IMR-90 (cell line): ENCODE measurements around the gene CPN2. TPM values are rescaled to one million over a fixed set of nuclear protein-coding genes. Genes with fewer than 3 reads are reported as not detected.

Experiments
- ATAC-seq: fragments of 200-7000 bp; cut with Tn5 transposase; 2 replicates; pipeline ENCODE4 v1.9.1; 2020; ENCODE audit warnings: low read depth, mild to moderate bottlenecking, moderate library complexity
- BruUV-seq: library from RNA; stranded (reverse); fragments of 400-500 nt; replicated peaks from 2 replicates; lab custom pipeline; 2021; lab: Mats Ljungman, UMichigan
- CTCF ChIA-PET: fragments of 300-600 bp; formaldehyde crosslinking; extraction: SDS; loops from one replicate; lab custom pipeline; 2021; ENCODE audit warnings: antibody characterized with exemption; lab: Yijun Ruan, JAX
- POLR2A ChIA-PET: fragments of 300-600 bp; sonication (Branson Sonifier 250); formaldehyde crosslinking; loops from one replicate; lab custom pipeline; 2022; ENCODE audit warnings: antibody characterized with exemption; ENCODE audit not compliant: unreplicated experiment; lab: Charles Lee
- DNase-seq: peaks from one replicate; pipeline ENCODE4 v3.0.0; 2013
- H2AFZ ChIP-seq: replicated peaks from 2 replicates; pipeline ENCODE3; 2013; ENCODE audit warnings: low read length, mild to moderate bottlenecking; ENCODE audit not compliant: poor library complexity
- H2AK5ac ChIP-seq: 2 replicates; pipeline ENCODE4 v1.6.1; 2013; ENCODE audit warnings: low read depth, low read length, inconsistent platforms
- H2AK9ac ChIP-seq: replicated peaks from 2 replicates; pipeline ENCODE3; 2013; ENCODE audit warnings: mild to moderate bottlenecking, low read depth, low read length, moderate library complexity; ENCODE audit not compliant: poor library complexity
- H2BK120ac ChIP-seq: 2 replicates; pipeline ENCODE4 v1.6.1; 2013; ENCODE audit warnings: low read depth, low read length, inconsistent platforms
- H2BK15ac ChIP-seq: 3 replicates; pipeline ENCODE4 v1.6.1; 2013; ENCODE audit warnings: low read depth, low read length, inconsistent platforms
- H2BK20ac ChIP-seq: 2 replicates; pipeline ENCODE4 v1.6.1; 2013; ENCODE audit warnings: low read depth, mild to moderate bottlenecking, inconsistent platforms, low read length, moderate library complexity
- H2BK5ac ChIP-seq: 2 replicates; pipeline ENCODE4 v1.6.1; 2013; ENCODE audit warnings: mild to moderate bottlenecking, low read depth, low read length, inconsistent platforms; ENCODE audit not compliant: poor library complexity, severe bottlenecking
- H3K14ac ChIP-seq: replicated peaks from 2 replicates; pipeline ENCODE4 v1.6.1; 2013; ENCODE audit warnings: low read depth, low read length, inconsistent platforms
- H3K18ac ChIP-seq: 2 replicates; pipeline ENCODE4 v1.6.1; 2013; ENCODE audit warnings: low read depth, low read length, control low read depth
- H3K23ac ChIP-seq: 2 replicates; pipeline ENCODE4 v1.6.1; 2013; ENCODE audit warnings: low read depth, low read length, inconsistent platforms
- H3K27ac ChIP-seq: 2 replicates; pipeline ENCODE4 v1.5.1; 2013; ENCODE audit warnings: mild to moderate bottlenecking, control low read depth, low read length; ENCODE audit not compliant: insufficient read depth
- H3K27me3 ChIP-seq: 2 replicates; pipeline ENCODE4 v1.6.1; 2013; ENCODE audit warnings: low read length; ENCODE audit not compliant: control insufficient read depth, insufficient read depth
- H3K36me3 ChIP-seq: 2 replicates; pipeline ENCODE4 v1.6.1; 2013; ENCODE audit warnings: low read length, mixed read lengths; ENCODE audit not compliant: control insufficient read depth, insufficient read depth
- H3K4ac ChIP-seq: 2 replicates; pipeline ENCODE4 v1.6.1; 2013; ENCODE audit warnings: low read depth, low read length, inconsistent platforms
- H3K4me1 ChIP-seq: 2 replicates; pipeline ENCODE4 v1.6.1; 2013; ENCODE audit warnings: low read length, mixed read lengths; ENCODE audit not compliant: control insufficient read depth, insufficient read depth
- H3K4me2 ChIP-seq: 2 replicates; pipeline ENCODE4 v1.6.1; 2013; ENCODE audit warnings: low read depth, mild to moderate bottlenecking, control low read depth, low read length, moderate library complexity
- H3K4me3 ChIP-seq: 2 replicates; pipeline ENCODE4 v1.5.1; 2013; ENCODE audit warnings: low read depth, mild to moderate bottlenecking, control low read depth, low read length, moderate library complexity; ENCODE audit not compliant: insufficient read depth
- H3K56ac ChIP-seq: 2 replicates; pipeline ENCODE4 v1.6.1; 2013; ENCODE audit warnings: low read length, inconsistent platforms; ENCODE audit not compliant: insufficient read depth; ENCODE audit errors: extremely low read depth
- H3K79me1 ChIP-seq, 2 experiments: 2 replicates each; pipeline ENCODE4 v1.6.1; 2013; ENCODE audit warnings: low read length in 2 of 2, inconsistent platforms in 1 of 2, low read depth in 1 of 2
- H3K9ac ChIP-seq: 2 replicates; pipeline ENCODE4 v1.6.1; 2013; ENCODE audit warnings: low read depth, low read length, control low read depth
- H3K9me1 ChIP-seq: 2 replicates; pipeline ENCODE4 v1.6.1; 2013; ENCODE audit warnings: low read length, inconsistent platforms; ENCODE audit not compliant: insufficient read depth
- H3K9me3 ChIP-seq: 2 replicates; pipeline ENCODE4 v1.6.1; 2013; ENCODE audit warnings: low read length; ENCODE audit not compliant: control insufficient read depth, insufficient read depth
- H4K20me1 ChIP-seq: 2 replicates; pipeline ENCODE4 v1.6.1; 2013; ENCODE audit warnings: low read length, inconsistent platforms; ENCODE audit not compliant: insufficient read depth
- H4K5ac ChIP-seq: 2 replicates; pipeline ENCODE4 v1.6.1; 2013; ENCODE audit warnings: mild to moderate bottlenecking, low read depth, low read length, control low read depth
- H4K8ac ChIP-seq, 2 experiments: 2 replicates each; pipeline ENCODE4 v1.6.1; 2013; ENCODE audit warnings: low read depth in 2 of 2, low read length in 2 of 2, control low read depth in 1 of 2, inconsistent platforms in 1 of 2
- H4K91ac ChIP-seq: 2 replicates; pipeline ENCODE4 v1.6.1; 2013; ENCODE audit warnings: low read depth, low read length, inconsistent platforms; ENCODE audit not compliant: insufficient read depth
- BHLHE40 ChIP-seq: fragments of 150-350 bp; IDR thresholded peaks from 2 replicates; pipeline ENCODE4 v1.6.1; 2016; ENCODE audit warnings: mild to moderate bottlenecking, low read depth, low read length
- CTCF ChIP-seq: conservative IDR thresholded peaks from 2 replicates; pipeline ENCODE4 v1.5.1; 2012; ENCODE audit warnings: mild to moderate bottlenecking, low read depth, low read length, improper control_type of control experiment
- FOS ChIP-seq: fragments of 150-350 bp; IDR thresholded peaks from 2 replicates; pipeline ENCODE4 v1.6.1; 2016; ENCODE audit warnings: low read depth, low read length
- MXI1 ChIP-seq: IDR thresholded peaks from 2 replicates; pipeline ENCODE4 v1.6.1; 2012; ENCODE audit warnings: low read depth, mild to moderate bottlenecking, low read length, moderate library complexity, borderline replicate concordance
- WGBS, 2 experiments: methylation state at CpG; one replicate each; pipeline versions ENCODE4 v1.1.5 to v1.1.7; 2013; ENCODE audit warnings: missing lambda C conversion rate in 2 of 2; ENCODE audit not compliant: insufficient read length in 1 of 2; ENCODE audit errors: extremely low coverage in 2 of 2; 5-methylcytosine and 5-hydroxymethylcytosine counted together
- dilution Hi-C: fragments of 300-500 bp; cut with HindIII; formaldehyde crosslinking; loops from one replicate; pipeline ENCODE4 v1.14.3; 2018; ENCODE audit warnings: low sequenced_read_pairs; ENCODE audit not compliant: unreplicated experiment
- in situ Hi-C: fragments of 300-500 bp; cut with MboI; formaldehyde crosslinking; loops from 3 replicates; pipeline ENCODE4 v1.14.3; 2019; ENCODE audit warnings: low sequenced_read_pairs, inconsistent platforms, mixed read lengths
- intact Hi-C: fragments of 100-400 bp; cut with micrococcal nuclease; formaldehyde crosslinking; loops from 2 replicates; pipeline ENCODE4 v1.10.0; 2022
- polyA plus RNA-seq, 3 experiments: library from polyadenylated mRNA; depleted of rRNA; stranded (reverse); fragments of >200 nt; gene quantifications; 2 replicates each; pipeline ENCODE4 v1.2.3, GENCODE V29; 2012; ENCODE audit warnings: low replicate concordance in 1 of 3
- total RNA-seq: library from RNA; depleted of rRNA; stranded (reverse); fragments of >200 nt; gene quantifications from 2 replicates; pipeline ENCODE4 v1.2.3, GENCODE V29; 2012
- TF ChIP-seq, protein P1 (sequence below): fragments of 150-350 bp; IDR thresholded peaks from 2 replicates; pipeline ENCODE4 v1.6.1; 2017; ENCODE audit warnings: mild to moderate bottlenecking, antibody characterized with exemption, low read length, low read depth

The CPN2 gene
- total and polyA plus RNA-seq, 2 of the 4 experiments (the other 2 are of a cell fraction), result 0.07 TPM; not detected in 1

- dilution Hi-C loops, result no loop called here
- H3K9ac ChIP-seq, result no peak overlapping the region
These were observed 13.7 kb upstream of the CPN2 start for GRCh38 chr3:194364652-194365434.

More at GRCh38 chr3:194364652-194365434, 13.7 kb upstream of the CPN2 start:
- ChIA-PET CTCF (no interaction called here), POLR2A (interaction anchor here (0.5 kb wide), 1 partner anchor 340 kb away, joined by 3 read pairs; no protein-coding TSS in a partner anchor)
- Histone ChIP-seq H3K27ac (peak overlapping the region; percentile 72), H2BK15ac (0 out of 3 replicates have a peak overlapping the region, but pooled peaks have one; percentile 8), H3K9me1 (peaks cover 16% of the 10 kb centered on the region), H4K5ac (no peak overlapping the region), H3K36me3 (no peaks in the 10 kb centered on the region), H2BK20ac (peak overlapping the region; percentile 57; the same call in 1 of the 2 replicates), H3K4me2 (peak overlapping the region; percentile 18), H4K20me1 (no peaks in the 10 kb centered on the region), H3K9me3 (no peaks in the 10 kb centered on the region), H2AK5ac (0 out of 2 replicates have a peak overlapping the region, but pooled peaks have one; percentile 48), H3K14ac (no peak overlapping the region), H2AK9ac (peak overlapping the region; percentile 11), H3K23ac (no peak overlapping the region), H2AFZ (peak overlapping the region; percentile 67), H3K56ac (no peak overlapping the region), H2BK120ac (peak overlapping the region; percentile 45), H4K8ac (peak overlapping the region in 1 of 2 experiments; percentile 55; a peak in 1 of 4 replicates), H4K91ac (peak overlapping the region; percentile 57), H3K27me3 (peaks cover 5% of the 10 kb centered on the region; the same call in 1 of the 2 replicates), H2BK5ac (peak overlapping the region; percentile 49), H3K4ac (peak overlapping the region; percentile 46), H3K79me1 (peaks cover 0 to 6% of the 10 kb centered on the region in 2 experiments; a peak in 1 of 4 replicates), H3K18ac (no peak overlapping the region), H3K4me1 (peaks cover 30% of the 10 kb centered on the region), H3K4me3 (no peak overlapping the region)
- DNase-seq (peak; percentile 94), ATAC-seq (peak; percentile 76)
- no TSS peak for BruUV-seq
- in situ Hi-C loops (no loop called here), intact Hi-C loops (loop anchor here (1.0 kb wide), 1 partner anchor 15 kb away; no protein-coding TSS in a partner anchor)
- peak; percentile 35 for TF ChIP-seq FOS
- TF ChIP-seq BHLHE40, result peak; percentile 64
- TF ChIP-seq, protein P1, sequence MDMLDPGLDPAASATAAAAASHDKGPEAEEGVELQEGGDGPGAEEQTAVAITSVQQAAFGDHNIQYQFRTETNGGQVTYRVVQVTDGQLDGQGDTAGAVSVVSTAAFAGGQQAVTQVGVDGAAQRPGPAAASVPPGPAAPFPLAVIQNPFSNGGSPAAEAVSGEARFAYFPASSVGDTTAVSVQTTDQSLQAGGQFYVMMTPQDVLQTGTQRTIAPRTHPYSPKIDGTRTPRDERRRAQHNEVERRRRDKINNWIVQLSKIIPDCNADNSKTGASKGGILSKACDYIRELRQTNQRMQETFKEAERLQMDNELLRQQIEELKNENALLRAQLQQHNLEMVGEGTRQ, result peak; percentile 16; the same call in 1 of the 2 replicates
- TF ChIP-seq MXI1, result 0 out of 2 replicates have a peak, but pooled peaks have one; percentile 20
- TF ChIP-seq CTCF, result no peak
- WGBS, 2 experiments, result 36% methylated on average over 9 of the region's 20 CpGs; no CpG with 5 or more reads in 1 of the 2 experiments
